ENCODE results near the gene GM2A. TPM values are rescaled to one million over a fixed set of nuclear protein-coding genes. Genes with fewer than 3 reads are reported as not detected.
"Not testable (repeated sequence)": the region's sequence is repeated elsewhere in the genome, so short reads cannot be mapped to it uniquely, and the experiment has no call there.

The GM2A gene
- total RNA-seq, 4 donors from 2014 or later, result 28.3 to 32.0 (median 30.1) TPM

DNA sequence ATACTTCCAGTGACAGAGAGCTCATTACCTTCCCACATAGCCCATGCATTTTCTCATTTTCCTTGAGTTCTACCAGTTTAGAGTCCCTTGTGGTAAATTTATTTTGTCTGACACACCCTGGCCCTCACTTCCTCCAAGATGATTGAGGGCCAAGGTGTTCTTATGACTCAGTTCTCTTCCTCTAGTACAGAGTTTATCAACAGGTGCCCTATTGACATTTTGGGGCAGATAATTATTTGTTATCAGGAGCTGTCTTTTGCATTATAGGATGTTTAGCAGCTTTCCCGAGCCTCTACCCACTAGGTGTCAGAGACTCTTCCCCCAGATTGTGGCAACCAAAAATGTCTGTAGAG, 43.5 kb downstream of the GM2A start:
- no peak overlapping the region for H3K4me3 ChIP-seq
- WGBS, result 84% methylated on average over 1 of the region's 1 CpG

DNA sequence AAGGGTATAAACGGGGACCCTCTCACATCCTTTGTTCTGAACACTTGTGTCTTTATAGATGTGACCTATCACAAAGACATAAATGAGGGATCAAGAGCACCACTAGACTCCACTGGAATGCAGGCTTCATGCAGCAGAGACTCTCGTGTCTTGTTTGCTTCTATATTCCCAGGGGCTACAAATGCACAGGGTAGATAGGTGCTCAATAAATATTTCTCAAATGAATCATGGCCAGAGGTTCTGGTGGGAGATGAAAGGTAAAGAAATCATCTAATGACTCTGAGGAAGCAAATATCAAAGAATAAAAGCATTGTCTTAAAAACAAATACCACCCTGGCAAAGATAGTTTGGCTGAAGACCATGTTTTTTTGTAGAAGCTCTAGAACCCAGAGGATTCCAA, 44.0 kb downstream of the GM2A start:
- no peak for DNase-seq (ENCODE audit: extremely low spot score)
- intact Hi-C loops (cut with DNase I), result no loop called here

More for the DNA sequence above, 43.5 kb downstream of the GM2A start:
- no peak for TF ChIP-seq POLR2A (IDR thresholded peaks at IDR 0.05; ENCODE audit: low read depth)
- TF ChIP-seq, protein P1, sequence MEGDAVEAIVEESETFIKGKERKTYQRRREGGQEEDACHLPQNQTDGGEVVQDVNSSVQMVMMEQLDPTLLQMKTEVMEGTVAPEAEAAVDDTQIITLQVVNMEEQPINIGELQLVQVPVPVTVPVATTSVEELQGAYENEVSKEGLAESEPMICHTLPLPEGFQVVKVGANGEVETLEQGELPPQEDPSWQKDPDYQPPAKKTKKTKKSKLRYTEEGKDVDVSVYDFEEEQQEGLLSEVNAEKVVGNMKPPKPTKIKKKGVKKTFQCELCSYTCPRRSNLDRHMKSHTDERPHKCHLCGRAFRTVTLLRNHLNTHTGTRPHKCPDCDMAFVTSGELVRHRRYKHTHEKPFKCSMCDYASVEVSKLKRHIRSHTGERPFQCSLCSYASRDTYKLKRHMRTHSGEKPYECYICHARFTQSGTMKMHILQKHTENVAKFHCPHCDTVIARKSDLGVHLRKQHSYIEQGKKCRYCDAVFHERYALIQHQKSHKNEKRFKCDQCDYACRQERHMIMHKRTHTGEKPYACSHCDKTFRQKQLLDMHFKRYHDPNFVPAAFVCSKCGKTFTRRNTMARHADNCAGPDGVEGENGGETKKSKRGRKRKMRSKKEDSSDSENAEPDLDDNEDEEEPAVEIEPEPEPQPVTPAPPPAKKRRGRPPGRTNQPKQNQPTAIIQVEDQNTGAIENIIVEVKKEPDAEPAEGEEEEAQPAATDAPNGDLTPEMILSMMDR (IDR thresholded peaks at IDR 0.05), result no peak
- no peak for TF ChIP-seq EP300 (IDR thresholded peaks at IDR 0.05)
- no peak for TF ChIP-seq POLR2AphosphoS5 (IDR thresholded peaks at IDR 0.05)
- DNase-seq (ENCODE audit: extremely low spot score), result no peak
- intact Hi-C loops (cut with DNase I), result no loop called here
- no peaks in the 10 kb centered on the region for H3K36me3 ChIP-seq
- no peaks in the 10 kb centered on the region for H3K4me1 ChIP-seq
- no peaks in the 10 kb centered on the region for H3K27me3 ChIP-seq
- H3K9me3 ChIP-seq, result no peaks in the 10 kb centered on the region
- no peak overlapping the region for H3K27ac ChIP-seq (replicated peaks in 1 of 4)

DNA sequence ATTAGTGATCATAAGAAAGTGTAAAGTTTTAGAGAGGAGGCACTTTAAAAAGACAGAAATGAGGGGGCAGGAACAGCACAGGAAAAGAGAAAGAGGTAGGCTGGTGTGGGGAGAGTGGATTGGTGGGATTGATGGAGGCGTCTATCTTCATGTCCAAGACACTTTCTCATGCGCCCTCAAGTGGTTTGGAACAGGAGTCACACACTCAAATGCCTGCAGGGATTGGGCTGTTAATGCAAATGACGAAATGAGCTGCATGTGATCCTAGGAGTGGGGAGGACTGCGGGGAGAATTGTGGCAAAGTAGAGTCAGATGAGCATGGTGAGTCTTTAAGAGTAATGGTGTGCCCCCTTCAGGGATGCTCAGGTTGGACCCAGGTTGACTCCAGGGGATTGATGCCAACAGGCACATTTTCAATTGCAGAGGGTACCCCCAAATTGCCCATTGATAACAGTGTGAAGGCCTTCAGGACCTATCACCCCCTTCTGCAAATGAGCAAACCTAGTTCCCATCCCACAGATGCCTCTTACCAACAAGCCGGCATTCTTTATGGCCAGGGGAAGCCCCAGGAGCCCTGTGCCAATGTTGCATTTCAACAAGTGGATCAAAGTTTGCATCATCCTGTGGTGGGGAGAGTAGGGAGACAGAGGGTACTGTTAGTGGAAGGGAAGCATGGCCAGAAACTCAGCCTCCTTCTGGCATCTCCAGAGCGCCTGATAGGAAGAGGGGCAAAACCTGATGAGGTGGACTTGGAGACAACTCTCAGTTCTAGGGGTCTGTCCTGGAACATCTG, 45.3 kb downstream of the GM2A start:
- WGBS, result 35% methylated on average over 6 of the region's 6 CpGs
- Histone ChIP-seq H3K9me3 (no peaks in the 10 kb centered on the region), H3K36me3 (no peaks in the 10 kb centered on the region), H3K4me1 (no peaks in the 10 kb centered on the region), H3K27me3 (no peaks in the 10 kb centered on the region), H3K27ac (replicated peaks in 1 of 4) (no peak overlapping the region), H3K4me3 (no peak overlapping the region)
- intact Hi-C loops (cut with DNase I), result no loop called here
- DNase-seq (ENCODE audit: extremely low spot score), result no peak
- TF ChIP-seq, protein P1 (IDR thresholded peaks at IDR 0.05), result peak; percentile 47 to 57 (median 54)
- TF ChIP-seq POLR2A (IDR thresholded peaks at IDR 0.05; ENCODE audit: low read depth), result no peak

More for the DNA sequence above, 44.0 kb downstream of the GM2A start:
- WGBS, result 79% methylated on average over 2 of the region's 2 CpGs
- TF ChIP-seq EP300 (IDR thresholded peaks at IDR 0.05), result no peak
- TF ChIP-seq POLR2AphosphoS5 (IDR thresholded peaks at IDR 0.05), result no peak
- TF ChIP-seq, protein P1 (IDR thresholded peaks at IDR 0.05), result no peak
- no peak for TF ChIP-seq POLR2A (IDR thresholded peaks at IDR 0.05; ENCODE audit: low read depth)
- no peaks in the 10 kb centered on the region for H3K4me1 ChIP-seq
- H3K27me3 ChIP-seq, result no peaks in the 10 kb centered on the region
- no peaks in the 10 kb centered on the region for H3K9me3 ChIP-seq
- no peak overlapping the region for H3K27ac ChIP-seq (replicated peaks in 1 of 4)
- H3K36me3 ChIP-seq, result no peaks in the 10 kb centered on the region
- H3K4me3 ChIP-seq, result no peak overlapping the region

GRCh38 chr5:151303666-151304065, 50.7 kb downstream of the GM2A start, which contains the start of gene SLC36A3:
Gene SLC36A3 (minus strand): TSS chr5:151303766. CDS start chr5:151303354, 412 bp downstream.
- no peaks in the 10 kb centered on the region for H3K36me3 ChIP-seq
- no peaks in the 10 kb centered on the region for H3K9me3 ChIP-seq
- DNase-seq (ENCODE audit: extremely low spot score), result no peak
- TF ChIP-seq EP300 (IDR thresholded peaks at IDR 0.05), result no peak
- TF ChIP-seq, protein P1 (IDR thresholded peaks at IDR 0.05), result no peak
- TF ChIP-seq POLR2A (IDR thresholded peaks at IDR 0.05; ENCODE audit: low read depth), result no peak
- no peak for TF ChIP-seq POLR2AphosphoS5 (IDR thresholded peaks at IDR 0.05)
- no peak within 1 kb of the TSS for H3K27ac ChIP-seq (replicated peaks in 1 of 4)
- no peaks in the 10 kb centered on the region for H3K4me1 ChIP-seq
- WGBS, result 83% methylated on average over 2 of the region's 2 CpGs
- no peak within 1 kb of the TSS for H3K4me3 ChIP-seq
- no peaks in the 10 kb centered on the region for H3K27me3 ChIP-seq
- intact Hi-C loops (cut with DNase I), result no loop called here

DNA sequence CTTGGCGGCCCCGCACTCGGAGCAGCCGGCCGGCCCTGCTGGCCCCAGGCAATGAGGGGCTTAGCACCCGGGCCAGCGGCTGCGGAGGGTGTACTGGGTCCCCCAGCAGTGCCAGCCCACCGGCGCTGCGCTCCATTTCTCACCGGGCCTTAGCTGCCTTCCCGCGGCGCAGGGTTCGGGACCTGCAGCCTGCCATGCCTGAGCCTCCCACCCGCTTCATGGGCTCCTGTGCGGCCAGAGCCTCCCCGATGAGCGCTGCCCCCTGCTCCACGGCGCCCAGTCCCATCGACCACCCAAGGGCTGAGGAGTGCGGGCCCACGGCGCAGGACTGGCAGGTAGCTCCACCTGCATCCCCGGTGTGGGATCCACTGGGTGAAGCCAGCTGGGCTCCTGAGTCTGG, 56.3 kb downstream of the GM2A start:
- H3K27me3 ChIP-seq; intact Hi-C loops (cut with DNase I); H3K27ac ChIP-seq (replicated peaks in 1 of 4); DNase-seq (ENCODE audit: extremely low spot score); H3K9me3 ChIP-seq; H3K36me3 ChIP-seq; H3K4me3 ChIP-seq; H3K4me1 ChIP-seq: not testable (repeated sequence)
- WGBS, result 92% methylated on average over 7 of the region's 27 CpGs

GRCh38 chr5:151309821-151310220, 56.8 kb downstream of the GM2A start:
- intact Hi-C loops (cut with DNase I); H3K9me3 ChIP-seq; H3K27me3 ChIP-seq; H3K27ac ChIP-seq (replicated peaks in 1 of 4); H3K4me1 ChIP-seq; H3K4me3 ChIP-seq; H3K36me3 ChIP-seq; DNase-seq (ENCODE audit: extremely low spot score): not testable (repeated sequence)
- WGBS, result 94% methylated on average over 15 of the region's 15 CpGs

Data from esophagus muscularis mucosa (tissue), 4 donors.